ENCODE measurements around the gene RBMY1F.
"Not testable (repeated sequence)": the region's sequence is repeated elsewhere in the genome, so short reads cannot be mapped to it uniquely, and the experiment has no call there.

RBMY1F gene

GRCh38 chrY:22182823-22183222 lies at the start of gene RBMY1F:
TSS of gene RBMY1F (minus strand) at chrY:22182923. CDS start at chrY:22180969, 1,954 bp downstream.
- DNase-seq (ENCODE audit: low read depth): not testable (repeated sequence)

GRCh38 chrY:22151144-22151543 lies 31.6 kb downstream of the RBMY1F start:
- not testable (repeated sequence) for DNase-seq (ENCODE audit: low read depth)

GRCh38 chrY:22141011-22141695 lies 41.6 kb downstream of the RBMY1F start:
- DNase-seq (ENCODE audit: low read depth): not testable (repeated sequence)

GRCh38 chrY:22134719-22135118 lies 48.0 kb downstream of the RBMY1F start:
- DNase-seq (ENCODE audit: low read depth): not testable (repeated sequence)

GRCh38 chrY:22130494-22130893 lies 52.2 kb downstream of the RBMY1F start:
- not testable (repeated sequence) for DNase-seq (ENCODE audit: low read depth)

All from stimulated activated CD8-positive, alpha-beta memory T cell treated with anti-CD3 and anti-CD28 coated beads, Interleukin-4, amount 100 ng/mL, for 24 hours (primary cell).